ENCODE data around the gene PHLDB1. TPM values are rescaled to one million over a fixed set of nuclear protein-coding genes. Genes with fewer than 3 reads are reported as not detected.
"Not testable (repeated sequence)": the region's sequence is repeated elsewhere in the genome, so short reads cannot be mapped to it uniquely, and the experiment has no call there.

PHLDB1 gene
- total RNA-seq, 2 donors from 2014 or later: 45.9 to 54.9 TPM

- peaks cover 35% of the 10 kb centered on the region for H3K27me3 Mint-ChIP-seq (ENCODE audit: insufficient read depth)
- peaks cover 22% of the 10 kb centered on the region for H3K27me3 ChIP-seq (ENCODE audit: control insufficient read depth, insufficient read depth, low read length, poor library complexity, severe bottlenecking)
- no peak overlapping the region for H3K4me3 Mint-ChIP-seq
- TF ChIP-seq, protein P1, sequence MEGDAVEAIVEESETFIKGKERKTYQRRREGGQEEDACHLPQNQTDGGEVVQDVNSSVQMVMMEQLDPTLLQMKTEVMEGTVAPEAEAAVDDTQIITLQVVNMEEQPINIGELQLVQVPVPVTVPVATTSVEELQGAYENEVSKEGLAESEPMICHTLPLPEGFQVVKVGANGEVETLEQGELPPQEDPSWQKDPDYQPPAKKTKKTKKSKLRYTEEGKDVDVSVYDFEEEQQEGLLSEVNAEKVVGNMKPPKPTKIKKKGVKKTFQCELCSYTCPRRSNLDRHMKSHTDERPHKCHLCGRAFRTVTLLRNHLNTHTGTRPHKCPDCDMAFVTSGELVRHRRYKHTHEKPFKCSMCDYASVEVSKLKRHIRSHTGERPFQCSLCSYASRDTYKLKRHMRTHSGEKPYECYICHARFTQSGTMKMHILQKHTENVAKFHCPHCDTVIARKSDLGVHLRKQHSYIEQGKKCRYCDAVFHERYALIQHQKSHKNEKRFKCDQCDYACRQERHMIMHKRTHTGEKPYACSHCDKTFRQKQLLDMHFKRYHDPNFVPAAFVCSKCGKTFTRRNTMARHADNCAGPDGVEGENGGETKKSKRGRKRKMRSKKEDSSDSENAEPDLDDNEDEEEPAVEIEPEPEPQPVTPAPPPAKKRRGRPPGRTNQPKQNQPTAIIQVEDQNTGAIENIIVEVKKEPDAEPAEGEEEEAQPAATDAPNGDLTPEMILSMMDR (conservative IDR thresholded peaks at IDR 0.05): no peak
- peaks cover 52% of the 10 kb centered on the region for H3K36me3 ChIP-seq (ENCODE audit: control insufficient read depth, insufficient read depth, low read length)
- no peak overlapping the region for H3K27ac ChIP-seq (ENCODE audit: low read depth, low read length)
- H3K9ac ChIP-seq (ENCODE audit: extremely low read depth, low read length, poor library complexity, severe bottlenecking): no peak overlapping the region
- 93 to 100% methylated on average over 2 to 3 of the region's 3 CpGs for WGBS, 2 experiments (ENCODE audit: insufficient coverage in 1 of 2, insufficient read length in 1 of 2)
- DNase-seq: no peak
- no peaks in the 10 kb centered on the region for H3K9me3 ChIP-seq (ENCODE audit: control insufficient read depth, low read length)
- H3K4me1 Mint-ChIP-seq: peaks cover 20% of the 10 kb centered on the region
- peaks cover 14% of the 10 kb centered on the region for H3K4me1 ChIP-seq (ENCODE audit: control insufficient read depth, insufficient read depth, low read length)
- H3K4me3 ChIP-seq (ENCODE audit: low read length): no peak overlapping the region
- no peaks in the 10 kb centered on the region for H3K9me3 Mint-ChIP-seq
- no peak overlapping the region for H3K27ac Mint-ChIP-seq
- peaks cover 49% of the 10 kb centered on the region for H3K36me3 Mint-ChIP-seq (ENCODE audit: low read depth)
Measured at GRCh38 chr11:118602331-118602730, 5.1 kb upstream of the PHLDB1 start.

GRCh38 chr11:118603709-118604108 lies 3.7 kb upstream of the PHLDB1 start:
- H3K4me3 ChIP-seq (ENCODE audit: low read length); H3K27ac ChIP-seq (ENCODE audit: low read depth, low read length); H3K27ac Mint-ChIP-seq; H3K9me3 ChIP-seq (ENCODE audit: control insufficient read depth, low read length); H3K9ac ChIP-seq (ENCODE audit: extremely low read depth, low read length, poor library complexity, severe bottlenecking); H3K4me3 Mint-ChIP-seq; H3K9me3 Mint-ChIP-seq; DNase-seq: not testable (repeated sequence)
- WGBS, 2 experiments (ENCODE audit: insufficient coverage in 1 of 2, insufficient read length in 1 of 2): 92% methylated on average over 8 of the region's 8 CpGs; no CpG with 5 or more reads in 1 of the 2 experiments
- Histone ChIP-seq H3K4me1 (ENCODE audit: control insufficient read depth, insufficient read depth, low read length) (peaks cover 14% of the 10 kb centered on the region), H3K27me3 (ENCODE audit: control insufficient read depth, insufficient read depth, low read length, poor library complexity, severe bottlenecking) (peaks cover 36% of the 10 kb centered on the region), H3K36me3 (ENCODE audit: control insufficient read depth, insufficient read depth, low read length) (peaks cover 38% of the 10 kb centered on the region)
- Mint-ChIP-seq H3K36me3 (ENCODE audit: low read depth) (peaks cover 39% of the 10 kb centered on the region), H3K27me3 (ENCODE audit: insufficient read depth) (peaks cover 47% of the 10 kb centered on the region), H3K4me1 (peaks cover 21% of the 10 kb centered on the region)

DNA sequence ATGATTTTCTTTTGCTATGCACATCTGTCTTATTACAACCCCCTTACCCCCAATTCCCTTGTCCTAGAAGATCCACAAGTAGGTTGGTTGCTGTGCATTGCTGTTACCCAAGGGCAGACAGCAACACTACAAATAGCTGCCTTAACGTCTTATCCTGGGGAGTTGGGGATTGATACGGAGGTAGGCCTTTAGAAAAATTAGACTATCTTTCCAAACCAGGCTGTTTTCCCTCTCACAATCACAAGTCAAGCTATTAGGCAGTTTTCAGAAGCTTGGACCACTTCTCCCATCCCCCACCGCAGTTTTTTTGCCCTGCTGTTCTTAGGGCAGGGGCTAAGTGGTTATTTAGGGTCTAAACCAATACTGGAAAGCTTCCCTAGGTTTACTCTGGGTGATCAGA lies 2.8 kb upstream of the PHLDB1 start:
- H3K4me3 ChIP-seq (ENCODE audit: low read length): no peak overlapping the region
- Mint-ChIP-seq H3K36me3 (ENCODE audit: low read depth) (peaks cover 32% of the 10 kb centered on the region), H3K27me3 (ENCODE audit: insufficient read depth) (peaks cover 55% of the 10 kb centered on the region), H3K27ac (no peak overlapping the region), H3K4me1 (peaks cover 29% of the 10 kb centered on the region), H3K9me3 (no peaks in the 10 kb centered on the region), H3K4me3 (no peak overlapping the region)
- peaks cover 33% of the 10 kb centered on the region for H3K36me3 ChIP-seq (ENCODE audit: control insufficient read depth, insufficient read depth, low read length)
- WGBS, 2 experiments (ENCODE audit: insufficient coverage in 1 of 2, insufficient read length in 1 of 2): 81% methylated on average over 3 of the region's 3 CpGs; no CpG with 5 or more reads in 1 of the 2 experiments
- peaks cover 44% of the 10 kb centered on the region for H3K27me3 ChIP-seq (ENCODE audit: control insufficient read depth, insufficient read depth, low read length, poor library complexity, severe bottlenecking)
- H3K4me1 ChIP-seq (ENCODE audit: control insufficient read depth, insufficient read depth, low read length): peaks cover 14% of the 10 kb centered on the region
- no peak overlapping the region for H3K9ac ChIP-seq (ENCODE audit: extremely low read depth, low read length, poor library complexity, severe bottlenecking)
- no peak for DNase-seq
- TF ChIP-seq, protein P1 (conservative IDR thresholded peaks at IDR 0.05): no peak
- H3K27ac ChIP-seq (ENCODE audit: low read depth, low read length): no peak overlapping the region
- H3K9me3 ChIP-seq (ENCODE audit: control insufficient read depth, low read length): no peaks in the 10 kb centered on the region
